ENCODE results near the gene MASTL. TPM values are rescaled to one million over a fixed set of nuclear protein-coding genes. Genes with fewer than 3 reads are reported as not detected.

The MASTL gene
- 7.8 TPM for total RNA-seq
- long read RNA-seq, partial matches to known transcripts, result 1 of 7 reads
- long read RNA-seq, other reads (novel, unspliced or antisense), result 3 of 7 reads

DNA sequence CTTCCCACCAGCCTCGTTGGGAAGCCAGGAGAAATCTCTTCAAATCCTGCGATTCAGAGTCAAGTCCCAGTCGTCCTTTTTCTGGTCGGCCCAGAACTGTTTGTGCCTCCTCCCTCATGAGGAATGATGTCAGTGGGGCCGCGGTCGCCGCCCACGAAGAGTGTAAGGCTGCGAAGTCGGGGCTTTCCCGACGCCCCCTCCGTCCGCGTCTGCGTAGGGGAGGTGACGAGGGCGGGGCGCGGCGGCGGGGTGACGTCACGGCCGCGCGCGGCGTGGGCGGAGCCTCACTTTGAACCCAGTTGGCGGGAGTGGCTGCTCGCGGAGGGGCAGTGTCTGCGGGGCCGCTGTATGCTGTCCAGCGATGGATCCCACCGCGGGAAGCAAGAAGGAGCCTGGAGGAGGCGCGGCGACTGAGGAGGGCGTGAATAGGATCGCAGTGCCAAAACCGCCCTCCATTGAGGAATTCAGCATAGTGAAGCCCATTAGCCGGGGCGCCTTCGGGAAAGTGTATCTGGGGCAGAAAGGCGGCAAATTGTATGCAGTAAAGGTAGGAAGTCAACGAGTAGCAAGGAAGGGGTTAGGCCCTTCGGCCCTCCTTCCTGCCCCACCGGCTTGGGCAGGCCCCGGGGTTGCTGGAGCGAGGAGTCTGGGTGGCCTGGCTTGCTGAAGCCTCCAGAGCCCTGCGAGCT, at the start of gene MASTL:
Gene MASTL, plus strand, starts transcription at position 287 of the 689 bp plus-strand sequence. Its CDS starts 75 bp downstream, at position 362.
- Histone ChIP-seq H3K9me3 (no peaks in the 10 kb centered on the region), H3K27me3 (ENCODE audit: low read depth) (no peaks in the 10 kb centered on the region), H3K27ac (peak within 1 kb of the TSS; percentile 99), H3K4me1 (peaks cover 25% of the 10 kb centered on the region), H3K4me3 (peak within 1 kb of the TSS; percentile 91), H3K36me3 (peaks cover 19% of the 10 kb centered on the region)
- DNase-seq, result peak; percentile 95
- TF ChIP-seq, protein P1, sequence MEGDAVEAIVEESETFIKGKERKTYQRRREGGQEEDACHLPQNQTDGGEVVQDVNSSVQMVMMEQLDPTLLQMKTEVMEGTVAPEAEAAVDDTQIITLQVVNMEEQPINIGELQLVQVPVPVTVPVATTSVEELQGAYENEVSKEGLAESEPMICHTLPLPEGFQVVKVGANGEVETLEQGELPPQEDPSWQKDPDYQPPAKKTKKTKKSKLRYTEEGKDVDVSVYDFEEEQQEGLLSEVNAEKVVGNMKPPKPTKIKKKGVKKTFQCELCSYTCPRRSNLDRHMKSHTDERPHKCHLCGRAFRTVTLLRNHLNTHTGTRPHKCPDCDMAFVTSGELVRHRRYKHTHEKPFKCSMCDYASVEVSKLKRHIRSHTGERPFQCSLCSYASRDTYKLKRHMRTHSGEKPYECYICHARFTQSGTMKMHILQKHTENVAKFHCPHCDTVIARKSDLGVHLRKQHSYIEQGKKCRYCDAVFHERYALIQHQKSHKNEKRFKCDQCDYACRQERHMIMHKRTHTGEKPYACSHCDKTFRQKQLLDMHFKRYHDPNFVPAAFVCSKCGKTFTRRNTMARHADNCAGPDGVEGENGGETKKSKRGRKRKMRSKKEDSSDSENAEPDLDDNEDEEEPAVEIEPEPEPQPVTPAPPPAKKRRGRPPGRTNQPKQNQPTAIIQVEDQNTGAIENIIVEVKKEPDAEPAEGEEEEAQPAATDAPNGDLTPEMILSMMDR (IDR thresholded peaks at IDR 0.05), result no peak
- peak; percentile 98 for ATAC-seq
- intact Hi-C loops (cut with DNase I), result no loop called here

DNA sequence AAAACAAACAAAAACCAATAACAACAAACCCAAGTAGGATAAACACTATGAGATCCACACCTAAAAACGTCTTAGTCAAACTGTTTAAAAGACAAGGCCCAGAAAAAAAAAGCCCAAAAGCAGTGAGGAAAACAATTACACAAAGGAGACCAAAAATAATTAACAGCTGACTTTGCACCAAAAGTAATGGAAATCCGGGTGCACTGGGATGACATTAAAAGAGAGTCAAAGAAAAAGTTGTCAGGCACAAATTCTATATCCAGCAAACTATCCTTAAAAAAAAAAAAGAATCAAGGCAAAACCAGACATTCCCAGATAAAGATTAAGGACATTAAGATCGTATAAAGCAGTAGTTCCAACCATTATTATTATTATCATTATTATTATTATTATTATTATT, 47.0 kb upstream of the MASTL start:
- Histone ChIP-seq H3K36me3 (peaks cover 59% of the 10 kb centered on the region), H3K9me3 (no peaks in the 10 kb centered on the region), H3K27ac (no peak overlapping the region), H3K4me3 (no peak overlapping the region), H3K27me3 (ENCODE audit: low read depth) (no peaks in the 10 kb centered on the region), H3K4me1 (no peaks in the 10 kb centered on the region)
- TF ChIP-seq, protein P1 (IDR thresholded peaks at IDR 0.05), result no peak
- intact Hi-C loops (cut with DNase I), result no loop called here
- DNase-seq (no peak), ATAC-seq (no peak)

DNA sequence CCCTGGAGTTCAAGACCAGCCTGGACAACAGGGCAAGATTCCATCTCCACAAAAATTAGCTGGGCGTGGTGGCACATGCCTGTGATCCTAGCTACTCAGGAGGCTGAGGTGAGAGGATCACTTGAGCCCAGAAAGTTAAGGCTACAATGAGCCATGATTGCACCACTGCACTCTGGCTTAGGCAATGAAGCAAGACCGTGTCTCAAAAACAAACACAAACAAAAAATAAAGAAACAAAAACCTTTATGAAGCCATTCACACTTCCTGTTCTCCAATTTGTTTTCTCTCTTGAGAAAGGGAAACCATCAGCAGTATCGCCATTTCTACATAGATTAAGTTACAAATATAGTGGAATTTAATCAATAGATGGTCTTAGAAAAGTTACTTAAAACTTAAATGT, 20.8 kb upstream of the MASTL start:
- Histone ChIP-seq H3K9me3 (no peaks in the 10 kb centered on the region), H3K27me3 (ENCODE audit: low read depth) (no peaks in the 10 kb centered on the region), H3K4me1 (no peaks in the 10 kb centered on the region), H3K4me3 (no peak overlapping the region), H3K36me3 (peaks cover 89% of the 10 kb centered on the region), H3K27ac (no peak overlapping the region)
- intact Hi-C loops (cut with DNase I), result no loop called here
- ATAC-seq, result no peak
- no peak for DNase-seq
- TF ChIP-seq, protein P1 (IDR thresholded peaks at IDR 0.05), result no peak

DNA sequence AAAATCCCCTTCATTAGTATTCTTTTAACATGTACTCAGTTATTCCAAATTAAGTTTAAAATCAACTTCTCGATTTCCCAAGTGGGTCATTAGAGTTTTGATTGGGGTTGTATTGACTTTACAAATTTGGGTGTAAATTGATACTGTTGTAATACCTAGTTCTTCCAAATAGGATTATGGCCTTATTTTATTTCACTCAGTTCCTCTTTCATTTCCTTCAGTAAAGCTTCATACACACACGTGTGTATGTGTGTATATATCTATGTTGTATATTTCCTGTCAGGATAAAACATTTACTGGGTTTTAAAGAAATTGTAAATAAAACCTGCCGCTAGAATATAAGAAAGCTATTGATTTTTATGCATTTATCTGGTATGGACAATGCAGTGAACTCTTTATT, 16.9 kb upstream of the MASTL start:
- DNase-seq, result no peak
- no peak for ATAC-seq
- H3K9me3 ChIP-seq, result no peaks in the 10 kb centered on the region
- H3K36me3 ChIP-seq, result peaks cover 87% of the 10 kb centered on the region
- H3K4me1 ChIP-seq, result no peaks in the 10 kb centered on the region
- TF ChIP-seq, protein P1 (IDR thresholded peaks at IDR 0.05), result no peak
- no peak overlapping the region for H3K27ac ChIP-seq
- intact Hi-C loops (cut with DNase I), result no loop called here
- H3K27me3 ChIP-seq (ENCODE audit: low read depth), result no peaks in the 10 kb centered on the region
- H3K4me3 ChIP-seq, result no peak overlapping the region

DNA sequence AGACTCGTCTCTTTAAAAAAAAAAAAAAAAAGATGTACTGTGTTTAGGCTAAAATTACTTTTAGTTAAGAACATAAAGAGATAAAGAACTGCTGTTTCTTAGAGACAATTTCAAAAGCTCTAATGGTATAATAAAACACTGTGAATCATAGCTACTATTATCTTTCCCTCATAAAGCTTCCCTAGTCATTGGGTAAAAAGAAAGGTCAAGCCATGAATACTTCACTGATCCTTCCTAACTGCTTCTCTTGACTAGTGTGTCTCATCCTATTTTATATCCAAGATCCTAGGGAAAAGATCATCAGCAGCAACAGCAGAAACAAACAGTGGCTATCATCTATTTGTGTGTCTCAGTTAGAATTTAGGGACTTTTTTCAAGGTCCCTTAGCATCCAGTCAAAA, 11.5 kb upstream of the MASTL start:
- DNase-seq (no peak), ATAC-seq (no peak)
- peaks cover 95% of the 10 kb centered on the region for H3K36me3 ChIP-seq
- TF ChIP-seq, protein P1 (IDR thresholded peaks at IDR 0.05), result no peak
- H3K9me3 ChIP-seq, result no peaks in the 10 kb centered on the region
- intact Hi-C loops (cut with DNase I), result no loop called here
- H3K4me3 ChIP-seq, result no peak overlapping the region
- H3K4me1 ChIP-seq, result no peaks in the 10 kb centered on the region
- no peaks in the 10 kb centered on the region for H3K27me3 ChIP-seq (ENCODE audit: low read depth)
- no peak overlapping the region for H3K27ac ChIP-seq

Data from lower lobe of right lung (tissue), 2 donors.